Choroid plexus epithelial cell (primary cell): ENCODE measurements around the gene PPP2R5C.

ENCODE experiments used
- DNase-seq: peaks from one replicate; pipeline ENCODE4 v3.0.0-alpha.2; 2010; ENCODE audit warnings: low read depth
- H3K4me3 ChIP-seq: 2 replicates; pipeline ENCODE4 v1.5.1; 2011; ENCODE audit warnings: low read depth, mild to moderate bottlenecking, control low read depth, low read length, moderate library complexity
- CTCF ChIP-seq: conservative IDR thresholded peaks from 2 replicates; pipeline ENCODE4 v1.5.1; 2011; ENCODE audit warnings: low read depth, mild to moderate bottlenecking, control low read depth, inconsistent platforms, low read length, moderate library complexity

PPP2R5C gene

GRCh38 chr14:101736071-101736470, 25.4 kb upstream of the PPP2R5C start:
- DNase-seq = no peak

GRCh38 chr14:101736585-101736984, 24.9 kb upstream of the PPP2R5C start:
- H3K4me3 ChIP-seq = no peak overlapping the region
- DNase-seq = no peak
- no peak for TF ChIP-seq CTCF

More at GRCh38 chr14:101736071-101736470, 25.4 kb upstream of the PPP2R5C start:
- H3K4me3 ChIP-seq = no peak overlapping the region
- no peak for TF ChIP-seq CTCF

GRCh38 chr14:101737414-101738339, 23.8 kb upstream of the PPP2R5C start:
- DNase-seq = no peak
- TF ChIP-seq CTCF = peak; percentile 24
- no peak overlapping the region for H3K4me3 ChIP-seq

GRCh38 chr14:101738703-101739320, 22.7 kb upstream of the PPP2R5C start:
- TF ChIP-seq CTCF = no peak
- DNase-seq = no peak
- H3K4me3 ChIP-seq = no peak overlapping the region

- TF ChIP-seq CTCF = no peak
- no peak overlapping the region for H3K4me3 ChIP-seq
- no peak for DNase-seq
Measured at GRCh38 chr14:101739446-101740141, 21.9 kb upstream of the PPP2R5C start.

GRCh38 chr14:101740981-101741380, 20.5 kb upstream of the PPP2R5C start:
- no peak for DNase-seq
- TF ChIP-seq CTCF = no peak
- no peak overlapping the region for H3K4me3 ChIP-seq
